Central memory CD8-positive, alpha-beta T cell (primary cell): ENCODE data around the gene HSPA12A.

Experiments used
- ATAC-seq: fragments of 150-1000 bp; cut with Tn5 transposase; replicated peaks from 2 replicates; pipeline ENCODE4 v1.10.0; 2022; ENCODE audit warnings: mild to moderate bottlenecking, moderate FRiP score, moderate number of reproducible peaks; ENCODE audit not compliant: poor library complexity, severe bottlenecking; ENCODE audit errors: extremely low read depth
- DNase-seq, 2 donors: peaks; one replicate each; pipeline ENCODE4 v3.0.0; 2021; ENCODE audit warnings: low spot score in 2 of 2
- H3K27ac Mint-ChIP-seq: one replicate; pipeline ENCODE4 v1.8.0; 2022; ENCODE audit warnings: low read depth, mild to moderate bottlenecking, moderate library complexity, mixed read lengths
- H3K27me3 Mint-ChIP-seq: one replicate; pipeline ENCODE4 v1.8.0; 2022; ENCODE audit warnings: mixed read lengths
- H3K36me3 Mint-ChIP-seq: one replicate; pipeline ENCODE4 v1.8.0; 2022; ENCODE audit warnings: mild to moderate bottlenecking, moderate library complexity, mixed read lengths; ENCODE audit not compliant: insufficient read depth
- H3K4me1 Mint-ChIP-seq: one replicate; pipeline ENCODE4 v1.8.0; 2022; ENCODE audit warnings: mixed read lengths
- H3K4me3 Mint-ChIP-seq: one replicate; pipeline ENCODE4 v1.8.0; 2022; ENCODE audit warnings: mild to moderate bottlenecking, moderate library complexity, mixed read lengths
- H3K9me3 Mint-ChIP-seq: one replicate; pipeline ENCODE4 v1.8.0; 2022; ENCODE audit warnings: mixed read lengths

The HSPA12A gene

GRCh38 chr10:116748041-116748440 lies 5.7 kb upstream of the HSPA12A start:
- H3K4me3 Mint-ChIP-seq, result no peak overlapping the region
- no peak overlapping the region for H3K27ac Mint-ChIP-seq
- peaks cover 2% of the 10 kb centered on the region for H3K36me3 Mint-ChIP-seq
- DNase-seq (no peak), ATAC-seq (no peak)
- H3K9me3 Mint-ChIP-seq, result no peaks in the 10 kb centered on the region
- peaks cover 50% of the 10 kb centered on the region for H3K27me3 Mint-ChIP-seq
- no peaks in the 10 kb centered on the region for H3K4me1 Mint-ChIP-seq

- no peak overlapping the region for H3K4me3 Mint-ChIP-seq
- no peaks in the 10 kb centered on the region for H3K9me3 Mint-ChIP-seq
- H3K27me3 Mint-ChIP-seq, result peaks cover 47% of the 10 kb centered on the region
- H3K4me1 Mint-ChIP-seq, result no peaks in the 10 kb centered on the region
- H3K27ac Mint-ChIP-seq, result no peak overlapping the region
- ATAC-seq (no peak), DNase-seq (no peak)
- peaks cover 1% of the 10 kb centered on the region for H3K36me3 Mint-ChIP-seq
Observed at GRCh38 chr10:116747325-116747724, 5.0 kb upstream of the HSPA12A start.

- no peak for ATAC-seq
- Mint-ChIP-seq H3K4me3 (no peak overlapping the region), H3K36me3 (peaks cover 1% of the 10 kb centered on the region), H3K27me3 (peaks cover 52% of the 10 kb centered on the region), H3K4me1 (no peaks in the 10 kb centered on the region), H3K9me3 (no peaks in the 10 kb centered on the region), H3K27ac (no peak overlapping the region)
- no peak for DNase-seq
Observed at GRCh38 chr10:116744885-116745284, 2.5 kb upstream of the HSPA12A start.

- ATAC-seq (no peak), DNase-seq (no peak)
- Mint-ChIP-seq H3K4me3 (peak overlapping the region; percentile 65), H3K36me3 (peaks cover 1% of the 10 kb centered on the region), H3K27ac (no peak overlapping the region), H3K27me3 (peaks cover 58% of the 10 kb centered on the region), H3K9me3 (no peaks in the 10 kb centered on the region), H3K4me1 (no peaks in the 10 kb centered on the region)
Observed at GRCh38 chr10:116744163-116744753, 1.9 kb upstream of the HSPA12A start.

GRCh38 chr10:116743266-116744064 lies 1.1 kb upstream of the HSPA12A start:
- Mint-ChIP-seq H3K9me3 (no peaks in the 10 kb centered on the region), H3K27ac (no peak overlapping the region), H3K27me3 (peaks cover 60% of the 10 kb centered on the region), H3K4me1 (no peaks in the 10 kb centered on the region), H3K4me3 (peak overlapping the region; percentile 65), H3K36me3 (peaks cover 1% of the 10 kb centered on the region)
- no peak for ATAC-seq
- no peak for DNase-seq

- Mint-ChIP-seq H3K9me3 (no peaks in the 10 kb centered on the region), H3K27ac (no peak overlapping the region), H3K27me3 (peaks cover 78% of the 10 kb centered on the region), H3K36me3 (peaks cover under 1% of the 10 kb centered on the region), H3K4me3 (peak overlapping the region; percentile 16), H3K4me1 (no peaks in the 10 kb centered on the region)
- ATAC-seq, result no peak
- no peak for DNase-seq
Observed at GRCh38 chr10:116741391-116742351, 695 bp downstream of the HSPA12A start.

GRCh38 chr10:116740971-116741370 lies 1.4 kb downstream of the HSPA12A start:
- DNase-seq (no peak), ATAC-seq (no peak)
- no peak overlapping the region for H3K27ac Mint-ChIP-seq
- H3K4me1 Mint-ChIP-seq, result no peaks in the 10 kb centered on the region
- peaks cover 71% of the 10 kb centered on the region for H3K27me3 Mint-ChIP-seq
- no peaks in the 10 kb centered on the region for H3K9me3 Mint-ChIP-seq
- no peaks in the 10 kb centered on the region for H3K36me3 Mint-ChIP-seq
- no peak overlapping the region for H3K4me3 Mint-ChIP-seq

- H3K4me1 Mint-ChIP-seq, result no peaks in the 10 kb centered on the region
- ATAC-seq (no peak), DNase-seq (no peak)
- no peaks in the 10 kb centered on the region for H3K9me3 Mint-ChIP-seq
- peaks cover 54% of the 10 kb centered on the region for H3K27me3 Mint-ChIP-seq
- H3K27ac Mint-ChIP-seq, result no peak overlapping the region
- no peak overlapping the region for H3K4me3 Mint-ChIP-seq
- no peaks in the 10 kb centered on the region for H3K36me3 Mint-ChIP-seq
Observed at GRCh38 chr10:116738339-116738738, 4.0 kb downstream of the HSPA12A start.

- H3K9me3 Mint-ChIP-seq, result no peaks in the 10 kb centered on the region
- DNase-seq (no peak), ATAC-seq (no peak)
- H3K4me3 Mint-ChIP-seq, result no peak overlapping the region
- no peaks in the 10 kb centered on the region for H3K4me1 Mint-ChIP-seq
- H3K36me3 Mint-ChIP-seq, result no peaks in the 10 kb centered on the region
- H3K27ac Mint-ChIP-seq, result no peak overlapping the region
- H3K27me3 Mint-ChIP-seq, result peaks cover 49% of the 10 kb centered on the region
Observed at GRCh38 chr10:116737627-116738327, 4.6 kb downstream of the HSPA12A start.

GRCh38 chr10:116733566-116733965 lies 8.8 kb downstream of the HSPA12A start:
- peaks cover 26% of the 10 kb centered on the region for H3K27me3 Mint-ChIP-seq
- H3K9me3 Mint-ChIP-seq, result no peaks in the 10 kb centered on the region
- no peaks in the 10 kb centered on the region for H3K4me1 Mint-ChIP-seq
- no peak overlapping the region for H3K27ac Mint-ChIP-seq
- ATAC-seq, result no peak
- no peaks in the 10 kb centered on the region for H3K36me3 Mint-ChIP-seq
- no peak overlapping the region for H3K4me3 Mint-ChIP-seq
- no peak for DNase-seq

GRCh38 chr10:116732573-116732972 lies 9.8 kb downstream of the HSPA12A start:
- Mint-ChIP-seq H3K9me3 (no peaks in the 10 kb centered on the region), H3K27ac (no peak overlapping the region), H3K27me3 (peaks cover 17% of the 10 kb centered on the region), H3K4me3 (no peak overlapping the region), H3K36me3 (no peaks in the 10 kb centered on the region), H3K4me1 (no peaks in the 10 kb centered on the region)
- no peak for ATAC-seq
- DNase-seq, result no peak
